Stimulated activated CD4-positive, alpha-beta T cell treated with anti-CD3 and anti-CD28 coated beads, Interleukin-12 subunit alpha, Interleukin-12 subunit beta, amount 100 ng/mL, for 24 hours (primary cell): ENCODE measurements around the gene NMS.

Experiments
- DNase-seq, 2 experiments: peaks; one replicate each; pipeline ENCODE4 v3.0.0-alpha.2; 2020; ENCODE audit warnings: low read depth in 2 of 2

The NMS gene

DNA sequence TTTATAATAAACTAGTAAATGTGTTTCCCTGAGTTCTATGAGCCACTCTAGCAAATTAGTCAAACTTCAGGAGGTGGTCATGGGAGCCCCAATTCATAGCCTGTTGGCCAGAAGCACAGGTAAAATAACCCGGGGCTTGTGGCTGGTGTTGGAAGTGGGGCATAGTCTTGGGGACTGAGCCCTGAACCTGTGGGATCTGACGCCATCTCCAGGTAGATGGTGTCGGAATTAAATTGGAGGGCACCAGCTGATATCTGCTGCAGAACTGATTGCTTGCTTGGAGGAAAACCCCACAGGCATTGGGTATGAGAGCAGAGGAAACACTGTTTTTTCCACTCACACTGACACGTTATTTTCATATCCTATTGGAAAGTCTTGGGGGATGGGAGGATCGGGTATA lies 14.1 kb downstream of the NMS start:
- no peak for DNase-seq

DNA sequence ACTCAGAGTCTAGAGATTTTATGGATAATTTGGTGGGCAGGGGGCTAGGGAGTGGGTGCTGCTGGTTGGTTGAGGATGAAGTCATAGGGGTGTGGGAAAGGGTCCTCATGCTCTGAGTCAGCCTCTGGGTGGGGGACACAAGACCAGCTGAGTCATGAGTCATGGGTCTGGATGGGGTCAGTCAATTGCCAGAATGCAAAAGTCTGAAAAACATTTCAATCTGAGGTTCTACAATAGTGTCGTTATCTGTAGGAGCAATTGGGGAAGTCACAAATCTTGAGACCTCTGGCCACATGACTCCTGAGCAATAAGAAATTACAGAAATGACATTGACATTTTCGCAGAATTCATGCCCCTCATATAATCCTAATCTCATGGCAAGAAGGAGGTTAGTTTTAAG lies 15.1 kb downstream of the NMS start:
- no peak for DNase-seq

DNA sequence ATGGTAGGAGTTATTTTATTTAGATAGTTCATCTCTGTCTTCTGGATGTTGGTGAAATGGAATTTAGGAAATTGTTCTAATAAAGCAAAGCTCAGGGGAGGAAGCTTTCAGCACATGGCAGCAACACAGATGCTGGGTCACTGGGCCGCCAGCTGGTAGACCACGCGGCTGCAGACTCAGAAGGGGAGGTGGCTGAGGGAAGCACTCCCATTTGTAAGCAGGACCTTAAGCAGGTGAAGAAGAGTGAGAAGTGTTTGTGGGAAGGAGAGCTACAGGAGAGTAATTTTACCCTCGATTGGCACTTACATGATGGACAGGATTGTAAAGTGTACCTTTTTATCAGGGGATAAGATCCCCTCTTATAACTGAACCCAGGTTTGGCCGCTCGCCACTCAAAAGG lies 24.4 kb downstream of the NMS start:
- DNase-seq: no peak

GRCh38 chr2:100502782-100503181 lies 32.5 kb downstream of the NMS start:
- DNase-seq: no peak

DNA sequence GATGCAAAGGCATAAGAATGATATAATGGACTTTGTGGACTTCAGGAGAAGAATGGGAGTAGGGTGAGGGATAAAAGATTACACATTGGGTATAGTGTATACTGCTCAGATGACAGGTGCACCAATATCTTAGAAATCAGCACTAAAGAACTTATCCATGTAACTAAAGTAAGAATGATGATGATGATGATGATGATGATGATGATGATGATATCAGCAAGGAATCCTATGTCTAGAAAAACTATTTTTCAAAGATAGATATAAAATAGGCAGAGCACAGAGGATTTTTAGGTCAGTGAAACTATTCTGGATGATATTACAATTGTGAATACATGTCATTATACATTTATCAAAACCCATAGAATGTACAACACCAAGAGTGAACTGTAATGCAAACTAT lies 34.3 kb downstream of the NMS start:
- no peak for DNase-seq

DNA sequence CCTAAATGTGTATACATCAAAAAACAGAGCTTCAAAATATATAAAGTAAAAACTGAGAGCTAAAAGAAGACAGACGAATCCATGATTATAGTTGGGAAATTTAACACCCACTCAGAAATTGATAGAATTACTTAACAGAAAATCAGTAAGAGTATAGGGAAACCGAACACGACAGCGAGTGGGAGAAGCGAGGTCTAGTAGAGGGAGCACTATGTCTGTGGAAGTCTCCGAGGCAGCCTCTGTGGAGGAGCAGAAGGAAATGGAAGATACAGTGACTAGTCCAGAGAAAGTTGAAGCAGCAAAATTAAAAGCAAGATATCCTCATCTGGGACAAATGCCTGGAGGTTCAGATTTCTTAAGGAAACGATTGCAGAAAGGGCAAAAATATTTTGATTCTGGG lies 38.8 kb downstream of the NMS start:
- DNase-seq: no peak

DNA sequence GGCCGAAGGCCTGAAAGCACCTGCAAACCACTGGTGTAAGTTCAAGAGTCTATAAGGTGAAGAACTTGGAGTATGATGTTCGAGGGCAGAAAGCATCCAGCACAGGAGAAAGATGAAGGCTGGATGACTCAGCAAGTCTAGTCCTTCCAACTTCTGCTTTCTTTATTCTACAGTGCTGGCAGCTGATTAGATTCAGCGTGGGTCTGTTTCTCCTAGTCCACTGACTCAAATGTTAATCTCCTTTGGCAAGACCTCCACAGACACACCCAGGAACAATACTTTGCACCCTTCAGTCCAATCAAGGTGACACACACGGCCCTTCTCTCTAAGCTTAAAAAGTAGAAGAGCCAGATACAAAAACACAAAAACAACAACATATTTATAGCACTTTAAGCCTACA lies 43.4 kb downstream of the NMS start:
- no peak for DNase-seq

GRCh38 chr2:100517556-100517955 lies 47.3 kb downstream of the NMS start:
- no peak for DNase-seq

- DNase-seq: no peak
These were observed 48.5 kb downstream of the NMS start for GRCh38 chr2:100518801-100519200.

DNA sequence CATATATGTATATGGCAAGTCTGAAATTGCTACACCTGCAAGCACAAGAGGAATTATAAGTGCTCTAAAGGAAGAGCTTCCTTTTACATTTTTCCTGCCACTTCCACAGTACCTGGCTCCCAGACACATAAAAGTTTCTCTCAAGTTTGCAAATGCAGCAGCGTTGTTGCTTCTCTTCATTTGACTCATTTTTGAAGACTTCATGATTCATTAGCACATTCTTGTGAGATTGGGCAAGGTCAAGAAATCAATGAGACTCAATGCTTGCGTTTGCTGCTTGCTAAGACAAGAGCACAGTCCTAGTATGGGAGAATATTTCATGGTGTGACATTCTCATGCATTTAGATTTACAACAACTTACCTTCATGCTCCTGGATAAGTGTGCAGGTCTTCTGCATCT lies 49.9 kb downstream of the NMS start:
- no peak for DNase-seq

DNA sequence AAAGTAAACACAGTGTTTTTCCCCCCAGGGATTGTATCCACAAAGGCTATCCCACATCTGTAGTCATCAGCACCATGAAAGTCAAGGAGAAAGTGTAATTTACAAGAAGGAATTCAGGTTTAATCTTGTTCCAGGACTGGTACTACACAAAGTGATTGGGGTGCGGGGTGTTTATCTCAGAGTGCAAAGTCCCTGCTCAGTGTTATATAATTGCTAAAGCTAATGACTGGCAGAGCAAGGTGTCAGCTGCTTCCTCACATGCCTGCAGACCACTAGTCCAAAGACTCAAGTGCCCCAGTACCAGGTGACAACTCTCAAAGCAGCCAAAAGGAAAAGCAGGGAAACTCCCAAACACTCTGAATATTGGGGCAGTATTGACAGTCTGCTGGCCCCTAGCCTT lies 52.1 kb downstream of the NMS start:
- no peak for DNase-seq

- DNase-seq: no peak
These were observed 54.0 kb downstream of the NMS start for GRCh38 chr2:100524331-100524730.

- no peak for DNase-seq
These were observed 56.6 kb downstream of the NMS start for GRCh38 chr2:100526868-100527267.

- DNase-seq: no peak
These were observed 57.2 kb downstream of the NMS start for GRCh38 chr2:100527440-100528015.

DNA sequence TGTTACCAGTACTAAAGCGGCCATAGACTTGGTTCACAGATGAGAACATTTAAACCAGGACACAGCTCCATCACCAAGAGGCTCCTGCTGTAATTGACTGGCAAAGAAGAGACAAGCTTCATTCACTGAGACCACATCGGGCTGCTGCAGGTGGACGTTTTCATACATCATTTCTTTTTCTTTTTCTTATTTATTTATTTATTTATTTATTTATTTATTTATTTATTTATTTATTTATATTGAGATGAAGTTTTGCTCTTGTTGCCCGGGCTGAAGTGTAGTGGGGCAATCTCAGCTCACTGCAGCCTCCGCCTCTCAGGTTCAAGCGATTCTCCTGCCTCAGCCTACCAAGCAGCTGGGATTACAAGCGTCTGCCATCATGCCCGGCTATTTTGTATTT lies 58.9 kb downstream of the NMS start:
- DNase-seq: no peak

- DNase-seq: no peak
These were observed 59.6 kb downstream of the NMS start for GRCh38 chr2:100529900-100530299.
